Activated T-helper 9 cell treated with anti-CD3 and anti-CD28 coated beads, Interleukin-2, amount 50 U/mL, for 16 hours (primary cell): ENCODE data around the gene CST2.
"Not testable (repeated sequence)": the region's sequence is repeated elsewhere in the genome, so short reads cannot be mapped to it uniquely, and the experiment has no call there.

ENCODE experiments used
- DNase-seq: peaks from one replicate; pipeline ENCODE4 v3.0.0-alpha.2; 2020; ENCODE audit warnings: low read depth

Gene CST2, protein sequence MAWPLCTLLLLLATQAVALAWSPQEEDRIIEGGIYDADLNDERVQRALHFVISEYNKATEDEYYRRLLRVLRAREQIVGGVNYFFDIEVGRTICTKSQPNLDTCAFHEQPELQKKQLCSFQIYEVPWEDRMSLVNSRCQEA

DNA sequence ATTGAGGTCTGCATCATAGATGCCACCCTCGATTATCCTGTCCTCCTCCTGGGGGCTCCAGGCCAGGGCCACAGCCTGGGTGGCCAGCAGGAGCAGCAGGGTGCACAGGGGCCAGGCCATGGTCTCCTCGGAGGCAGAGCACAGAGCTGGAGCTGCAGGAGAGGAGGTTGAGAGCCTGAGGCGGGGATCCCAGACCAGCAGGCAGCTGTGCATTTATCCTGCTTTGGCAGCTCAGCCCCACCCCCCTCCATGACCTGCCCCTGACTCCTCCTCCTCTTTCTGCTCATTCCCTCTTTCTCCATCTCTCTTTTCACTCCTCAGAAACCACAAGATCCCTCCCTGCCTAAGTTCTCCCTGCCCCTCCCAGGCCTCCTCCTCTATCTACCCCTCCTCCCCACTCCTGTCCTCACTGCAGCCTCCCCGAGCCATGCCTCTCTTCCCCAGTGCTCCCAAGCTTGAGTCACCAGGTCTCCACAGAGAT lies at the start of gene CST2:
Gene CST2, minus strand, starts transcription at position 189 of the 481 bp plus-strand sequence. Its CDS starts 69 bp downstream, at position 120.
- no peak for DNase-seq

DNA sequence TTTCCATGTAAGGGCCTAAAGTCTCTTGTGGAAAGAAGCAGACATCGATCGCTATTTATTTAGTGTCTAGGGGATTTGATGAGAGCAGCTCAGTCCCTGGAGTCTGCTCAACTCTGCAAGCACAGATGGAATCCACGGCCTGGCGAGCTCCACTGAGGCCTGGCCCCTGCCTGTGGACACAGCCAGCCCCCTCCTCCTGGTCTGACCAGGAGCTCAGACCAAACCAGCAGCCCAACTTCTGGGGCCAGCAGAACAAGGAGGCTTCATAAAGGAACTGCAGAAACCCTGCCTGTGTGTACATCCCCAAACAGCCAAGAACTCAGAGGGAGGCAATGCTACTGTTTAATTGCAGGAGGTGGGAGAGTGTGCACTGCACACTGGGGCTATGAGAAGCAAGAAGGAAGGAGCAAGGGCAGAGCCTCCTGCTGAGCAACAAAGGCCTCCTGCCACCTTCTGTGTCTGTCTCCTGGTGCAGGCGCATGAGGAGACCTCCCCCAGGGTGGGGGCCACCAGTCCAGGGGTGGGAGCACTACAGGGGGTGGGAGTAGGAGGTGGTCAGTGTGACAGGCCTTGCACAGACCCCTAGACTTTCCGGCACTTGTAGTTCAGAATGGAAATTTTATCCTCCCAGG lies 49.2 kb upstream of the CST2 start:
- DNase-seq: no peak

DNA sequence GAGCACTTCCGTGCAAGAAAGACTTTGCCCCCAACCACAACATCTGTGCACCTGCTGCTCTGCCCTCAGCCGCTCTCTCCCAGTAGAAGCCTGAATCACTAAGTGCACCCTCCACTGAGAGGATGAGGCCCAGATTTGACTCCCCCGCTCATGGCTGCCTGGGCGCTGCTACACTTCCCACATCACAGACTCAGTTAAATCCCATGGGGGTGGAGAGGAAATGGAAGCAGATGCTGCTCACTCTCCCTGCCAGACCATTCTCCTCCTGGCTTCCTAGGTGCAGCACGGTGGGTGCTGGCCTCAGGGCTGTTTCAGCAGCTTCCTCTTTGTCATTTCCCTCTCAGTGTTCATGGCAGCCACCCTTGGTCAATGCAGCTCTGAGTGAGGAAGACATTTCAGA lies 48.2 kb upstream of the CST2 start:
- DNase-seq: no peak

DNA sequence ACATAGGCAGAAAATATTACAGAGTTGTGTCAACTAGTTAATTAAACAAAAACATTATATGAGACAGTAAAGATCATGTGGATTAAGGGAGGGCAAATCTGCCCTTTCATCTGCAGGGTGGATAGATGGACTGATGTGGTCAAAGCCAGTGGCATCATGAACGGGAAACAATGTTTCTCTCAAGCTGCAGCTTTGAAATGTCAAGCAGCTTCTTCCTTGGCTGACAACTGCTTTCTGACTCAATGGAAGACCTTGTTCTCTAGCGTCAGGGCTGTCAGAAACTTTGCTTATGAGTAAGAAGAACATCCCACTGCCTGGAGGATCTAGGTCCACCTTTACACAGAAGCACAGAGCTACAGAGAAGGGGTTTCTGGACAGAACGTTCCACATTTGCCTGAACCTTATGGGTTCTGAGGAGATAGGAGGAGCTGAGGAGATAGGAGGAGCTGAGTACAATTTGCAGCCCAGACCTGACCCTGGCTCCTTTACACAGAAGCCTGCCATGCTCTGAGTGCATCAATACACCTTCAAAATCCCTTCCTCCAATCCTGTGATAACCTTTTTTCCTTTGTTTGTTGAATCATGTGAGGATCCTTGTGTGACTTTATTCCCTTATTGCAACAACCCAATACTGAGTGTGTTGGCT lies 47.0 kb upstream of the CST2 start:
- no peak for DNase-seq

DNA sequence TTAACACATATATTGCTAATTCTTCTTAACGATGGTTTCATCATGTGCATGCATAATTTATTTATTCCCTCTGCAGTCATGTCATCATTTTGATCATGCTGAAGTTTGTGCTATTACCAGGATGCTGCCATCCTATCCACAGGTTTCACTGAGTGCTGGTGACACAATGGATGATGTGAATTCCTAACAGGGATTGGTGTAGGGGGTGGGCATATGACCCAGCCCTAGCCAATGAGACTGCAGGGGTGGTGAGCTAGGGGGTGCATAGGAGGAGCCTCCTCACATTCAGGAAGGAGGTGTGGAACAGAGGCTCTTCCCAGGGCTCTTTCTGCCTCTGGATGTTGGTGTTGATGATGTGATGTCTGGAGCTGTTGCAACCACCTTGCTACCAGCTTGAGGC lies 45.5 kb upstream of the CST2 start:
- no peak for DNase-seq

DNA sequence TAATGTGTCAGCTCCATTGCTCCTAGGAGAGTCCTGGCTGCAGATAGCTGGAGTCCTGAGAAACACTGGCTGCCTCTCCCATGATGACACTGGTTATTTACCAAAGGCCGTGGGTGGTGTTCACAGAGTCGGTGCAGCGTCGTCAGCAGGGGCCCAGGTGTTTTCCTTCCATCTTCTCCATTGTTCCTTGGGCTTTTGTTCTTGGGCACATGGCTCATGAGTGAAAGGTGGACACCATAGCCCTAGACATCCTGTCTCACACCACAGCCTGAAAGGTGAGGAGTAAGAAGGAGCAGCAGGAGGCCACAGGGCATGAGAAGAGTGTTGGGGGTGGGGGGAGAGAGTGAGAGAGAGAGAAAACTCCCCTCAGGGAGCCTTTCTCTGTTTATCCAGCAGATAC lies 43.9 kb upstream of the CST2 start:
- no peak for DNase-seq

DNA sequence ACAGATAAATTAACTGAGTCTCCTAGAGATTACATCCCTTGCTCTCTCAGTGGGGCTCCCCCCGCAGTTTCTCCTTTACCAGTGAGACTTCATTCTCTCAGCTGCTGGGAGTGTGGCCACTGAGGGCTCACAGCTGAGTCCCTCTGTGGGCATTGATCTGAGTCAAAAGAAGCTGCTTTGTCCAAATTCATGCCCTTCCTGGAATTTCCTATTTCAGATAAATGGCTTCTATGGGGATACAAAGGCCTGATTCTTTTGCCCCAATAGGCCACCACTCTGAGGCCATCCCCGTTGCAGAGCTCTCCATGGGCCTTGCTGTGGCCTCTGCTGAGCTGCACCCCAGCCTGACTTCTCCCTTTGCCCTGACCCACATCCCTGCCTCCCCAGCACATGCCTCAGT lies 43.0 kb upstream of the CST2 start:
- DNase-seq: no peak

DNA sequence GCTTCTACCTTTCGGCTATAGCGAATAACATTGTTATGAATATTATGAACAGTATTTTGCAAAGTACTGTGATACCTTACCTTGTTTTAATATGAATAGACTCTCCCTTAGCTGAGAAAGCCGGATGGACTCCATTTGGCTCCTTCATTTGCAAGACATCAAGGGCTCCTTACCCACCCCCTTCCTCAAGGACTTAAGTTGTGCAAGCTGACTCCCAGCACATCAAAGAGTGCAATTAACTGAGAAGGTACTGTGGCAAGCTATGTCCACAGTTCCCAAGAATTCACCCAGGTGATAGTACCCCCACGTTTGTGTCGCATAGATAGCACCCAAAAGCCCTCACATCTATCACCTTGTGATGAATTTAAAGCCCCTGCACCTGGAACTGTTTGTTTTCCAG lies 41.8 kb upstream of the CST2 start:
- no peak for DNase-seq

DNA sequence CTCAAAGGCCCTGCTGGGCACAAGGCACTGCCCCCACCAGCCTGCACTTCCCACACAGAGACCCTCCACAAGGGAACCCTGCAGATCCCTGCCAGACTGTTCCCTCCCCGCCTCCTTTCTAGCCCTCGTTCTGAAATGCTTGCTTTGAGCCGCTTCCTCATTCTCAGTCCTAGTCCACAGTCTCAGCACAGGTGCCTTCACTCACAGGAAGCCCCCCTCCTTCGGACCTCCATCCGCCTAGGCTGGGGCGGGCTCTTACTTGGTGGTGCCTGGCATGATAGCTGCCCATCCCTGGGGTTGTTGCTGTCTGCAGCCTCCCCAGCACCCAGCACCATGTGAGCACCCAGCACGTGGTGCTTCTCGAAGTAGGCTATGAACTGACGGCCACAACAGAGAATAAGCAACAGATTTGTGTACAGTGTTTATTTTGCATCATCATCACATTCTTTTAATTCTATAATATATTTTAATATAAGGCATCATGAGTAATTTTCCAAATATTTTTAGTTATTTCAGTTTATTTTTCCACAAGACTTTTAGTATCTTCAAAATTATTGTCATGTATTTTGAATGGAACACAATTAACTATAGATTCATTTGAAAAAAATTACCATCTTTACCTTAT lies 40.7 kb upstream of the CST2 start:
- DNase-seq: no peak

DNA sequence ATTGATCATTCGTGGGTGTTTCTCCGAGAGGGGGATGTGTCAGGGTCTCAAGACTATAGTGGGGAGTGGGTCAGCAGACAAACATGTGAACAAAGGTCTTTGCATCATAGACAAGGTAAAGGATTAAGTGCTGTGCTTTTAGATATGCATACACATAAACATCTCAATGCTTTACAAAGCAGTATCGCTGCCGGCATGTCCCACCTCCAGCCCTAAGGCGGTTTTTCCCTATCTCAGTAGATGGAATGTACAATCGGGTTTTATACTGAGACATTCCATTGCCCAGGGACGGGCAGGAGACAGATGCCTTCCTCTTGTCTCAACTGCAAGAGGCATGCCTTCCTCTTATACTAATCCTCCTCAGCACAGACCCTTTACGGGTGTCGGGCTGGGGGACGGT lies 34.2 kb upstream of the CST2 start:
- not testable (repeated sequence) for DNase-seq

DNA sequence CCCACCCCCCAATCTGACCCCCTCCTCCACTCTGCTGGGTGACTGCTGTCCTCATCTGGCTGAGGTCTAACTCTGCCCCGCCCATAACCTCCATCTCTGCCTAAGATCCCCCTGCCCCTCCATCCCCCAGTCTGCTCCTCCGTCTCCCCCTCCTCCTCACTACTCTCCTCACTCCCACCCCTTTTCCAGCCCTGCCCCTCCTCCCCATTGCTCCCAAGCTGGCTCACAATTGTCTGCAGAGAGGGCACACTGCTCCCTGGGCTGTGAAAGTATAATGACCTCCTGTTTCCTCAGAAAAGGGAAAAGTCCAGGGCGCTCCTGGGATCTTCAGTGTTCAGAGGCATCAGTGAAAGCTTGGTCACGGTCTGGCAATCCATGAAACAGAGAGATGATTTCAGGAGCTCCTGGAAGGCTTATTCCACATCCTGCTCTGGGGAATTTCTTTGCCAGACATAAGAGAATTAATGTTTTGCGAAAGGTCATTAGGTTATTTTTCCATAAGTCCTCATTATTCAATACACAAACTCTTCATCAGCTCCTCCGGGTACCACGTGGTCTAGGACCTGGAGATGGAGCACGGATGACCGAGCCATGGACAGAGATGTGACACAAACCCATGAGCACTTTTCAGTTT lies 31.6 kb upstream of the CST2 start:
- no peak for DNase-seq

DNA sequence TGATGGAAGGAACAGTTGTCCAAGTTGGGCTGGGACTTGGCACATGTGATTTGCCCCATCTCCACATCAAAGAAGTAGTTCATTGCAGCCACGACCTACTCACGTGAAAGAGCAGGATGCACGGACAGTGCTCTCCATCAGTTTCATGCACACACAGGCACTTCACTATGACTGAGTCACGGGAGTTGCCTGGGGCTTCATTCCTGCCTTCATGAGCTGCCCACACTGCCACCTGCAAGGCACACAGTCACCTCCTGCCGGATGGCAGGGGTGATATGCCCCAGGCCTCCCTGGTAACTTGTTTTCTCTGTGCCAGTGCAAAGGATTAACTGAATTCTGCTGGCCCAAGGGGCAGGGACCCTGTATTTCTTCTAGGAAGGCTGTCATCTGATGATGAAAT lies 30.2 kb upstream of the CST2 start:
- DNase-seq: no peak

DNA sequence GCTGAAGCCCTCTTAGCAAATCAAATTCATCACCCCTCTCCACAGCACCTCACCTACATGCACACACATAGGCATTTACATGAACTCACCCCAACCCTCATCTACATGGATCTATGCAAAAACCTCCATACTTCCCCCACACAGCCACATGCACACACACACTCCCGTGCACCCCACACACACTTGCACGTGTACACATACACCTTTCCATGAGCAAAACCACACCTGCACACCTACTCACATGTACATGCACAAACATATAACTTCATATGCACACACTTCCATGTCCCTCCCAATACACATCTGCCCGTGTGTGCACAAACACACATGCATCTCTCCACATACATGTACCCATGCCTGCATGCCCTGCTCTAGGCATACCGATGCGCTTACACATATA lies 29.7 kb upstream of the CST2 start:
- DNase-seq: no peak

DNA sequence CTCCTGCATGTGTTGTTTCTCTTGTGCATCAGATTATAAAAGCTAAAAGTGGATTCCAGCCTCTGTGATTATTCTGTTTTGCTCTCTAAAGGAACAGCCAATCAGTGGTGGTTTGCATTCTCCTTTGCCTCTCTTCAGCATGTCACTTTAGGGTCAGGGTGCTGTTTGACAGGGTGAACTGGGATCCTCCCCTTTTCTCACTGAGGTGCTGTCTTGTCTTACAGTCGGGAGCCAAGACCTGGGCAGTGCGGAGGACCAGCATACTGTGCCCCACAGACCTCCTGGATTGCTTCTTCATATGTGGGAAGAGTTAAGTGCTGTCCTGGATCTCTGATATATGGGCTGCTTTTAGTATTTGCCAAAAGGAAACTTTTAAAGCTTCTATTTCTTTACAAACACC lies 15.2 kb upstream of the CST2 start:
- no peak for DNase-seq

DNA sequence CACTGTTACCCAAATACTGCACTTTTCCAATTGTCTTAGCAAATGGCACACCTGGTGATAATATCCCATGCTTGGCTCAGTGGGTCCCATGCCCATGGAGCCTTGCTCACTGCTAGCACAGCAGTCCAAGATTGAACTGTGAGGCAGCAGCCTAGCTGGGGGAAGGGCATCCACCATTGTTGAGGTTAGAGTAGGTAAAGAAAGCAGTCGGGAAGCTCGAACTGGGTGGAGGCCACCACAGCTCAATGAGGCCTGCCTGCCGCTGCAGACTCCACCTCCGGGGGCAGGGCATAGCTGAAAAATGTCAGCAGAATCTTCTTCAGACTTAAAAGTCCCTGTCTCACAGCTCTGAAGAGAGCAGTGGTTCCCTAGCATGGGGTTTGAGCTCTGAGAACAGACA lies 9.2 kb upstream of the CST2 start:
- no peak for DNase-seq

DNA sequence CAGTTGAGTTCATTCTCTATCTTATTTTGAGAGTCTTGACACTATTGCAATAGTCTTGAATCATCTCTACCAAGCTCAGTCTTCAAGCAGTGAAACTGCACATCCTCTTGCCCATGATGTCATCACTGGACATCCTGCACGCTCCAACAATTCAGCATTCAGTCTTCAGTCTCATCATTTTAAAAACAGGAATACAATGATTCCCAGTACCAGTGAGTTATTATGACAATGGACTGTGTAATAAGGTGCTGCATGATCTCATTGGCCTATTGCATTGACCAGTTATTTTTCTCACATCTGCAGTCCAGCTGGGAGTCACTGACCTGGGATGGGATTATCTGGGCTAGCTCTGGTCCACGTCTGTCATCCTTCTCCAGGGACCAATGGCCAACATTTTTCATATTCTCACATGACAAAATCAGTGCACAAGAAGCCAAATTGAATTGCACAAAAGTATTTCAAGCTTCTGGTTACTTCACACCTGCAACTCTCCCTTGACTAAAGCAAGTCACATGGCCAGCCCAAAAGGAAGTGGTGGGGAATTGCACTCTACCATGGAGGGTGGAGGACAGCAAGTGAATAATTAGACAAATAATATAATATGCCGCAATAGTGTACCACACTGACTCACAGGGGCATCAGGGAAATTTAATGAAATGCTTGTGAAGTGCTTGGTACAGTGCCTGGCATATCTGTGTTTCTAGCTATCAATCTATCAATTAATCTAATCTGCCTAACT lies 6.4 kb upstream of the CST2 start:
- no peak for DNase-seq

DNA sequence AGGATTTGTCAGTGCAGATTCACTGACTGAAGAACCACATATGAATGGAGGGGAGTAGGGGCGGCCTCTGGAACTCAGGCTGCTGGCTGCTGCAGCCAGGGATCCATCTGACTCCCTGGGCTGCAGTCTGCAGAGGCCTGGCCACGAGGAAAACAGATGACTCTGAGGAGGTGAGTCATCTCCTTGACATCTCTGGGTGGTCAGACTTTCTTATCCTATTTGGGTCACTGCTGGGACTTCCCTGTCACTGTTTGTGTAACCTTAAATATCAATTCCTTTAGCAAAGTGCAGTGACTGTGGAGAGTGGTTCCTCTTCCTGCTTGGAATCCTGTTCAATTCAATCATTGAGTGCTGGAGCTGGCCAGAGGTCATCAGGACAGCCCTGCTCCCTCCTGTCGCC lies 5.4 kb upstream of the CST2 start:
- not testable (repeated sequence) for DNase-seq

DNA sequence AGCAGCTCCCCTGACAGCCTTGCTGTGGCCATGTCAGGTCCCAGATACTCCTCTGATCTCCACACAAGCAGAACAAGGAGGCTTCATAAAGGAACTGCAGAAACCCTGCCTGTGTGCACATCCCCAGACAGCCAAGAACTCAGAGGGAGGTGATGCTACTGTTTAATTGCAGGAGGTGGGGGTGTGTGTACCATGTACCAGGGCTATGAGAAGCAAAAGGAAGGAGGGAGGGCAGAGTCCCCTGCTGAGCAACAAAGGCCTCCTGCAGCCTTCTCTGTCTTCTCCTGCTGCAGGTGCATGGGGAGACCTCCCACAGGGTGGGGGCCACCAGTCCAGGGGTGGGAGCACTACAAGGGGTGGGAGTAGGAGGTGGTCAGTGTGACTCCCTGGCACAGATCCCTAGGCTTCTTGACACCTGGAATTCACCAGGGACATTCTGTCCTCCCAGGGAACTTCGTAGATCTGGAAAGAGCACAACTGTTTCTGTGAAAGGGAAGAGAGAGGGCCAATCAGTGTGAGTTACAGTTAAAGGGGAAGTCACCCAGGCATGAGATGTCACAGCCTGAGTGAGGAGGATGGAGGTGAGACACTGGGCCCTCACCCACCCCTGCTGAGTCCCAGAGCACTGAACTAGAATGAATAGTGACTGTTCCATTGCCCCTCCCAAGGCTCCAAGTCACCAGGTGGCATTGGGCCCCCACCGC lies 2.8 kb downstream of the CST2 start:
- DNase-seq: no peak

DNA sequence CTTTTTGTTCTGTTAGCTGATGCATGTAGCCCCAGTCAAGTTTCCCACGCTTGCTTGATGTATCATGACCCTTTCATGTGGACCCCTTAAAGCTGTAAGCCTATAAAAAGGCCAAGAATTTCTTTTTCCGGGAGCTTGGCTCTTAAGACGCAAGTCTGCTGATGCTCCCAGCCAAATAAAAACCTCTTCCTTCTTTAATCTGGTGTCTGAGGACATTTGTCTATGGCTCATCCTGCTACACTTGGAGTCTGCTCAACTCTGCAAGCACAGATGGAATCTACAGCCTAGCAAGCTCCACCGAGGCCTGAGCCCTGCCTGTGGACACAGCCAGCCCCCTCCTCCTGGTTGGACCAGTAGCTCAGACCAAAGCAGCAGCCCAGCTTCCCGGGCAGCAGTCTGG lies 3.4 kb downstream of the CST2 start:
- no peak for DNase-seq

DNA sequence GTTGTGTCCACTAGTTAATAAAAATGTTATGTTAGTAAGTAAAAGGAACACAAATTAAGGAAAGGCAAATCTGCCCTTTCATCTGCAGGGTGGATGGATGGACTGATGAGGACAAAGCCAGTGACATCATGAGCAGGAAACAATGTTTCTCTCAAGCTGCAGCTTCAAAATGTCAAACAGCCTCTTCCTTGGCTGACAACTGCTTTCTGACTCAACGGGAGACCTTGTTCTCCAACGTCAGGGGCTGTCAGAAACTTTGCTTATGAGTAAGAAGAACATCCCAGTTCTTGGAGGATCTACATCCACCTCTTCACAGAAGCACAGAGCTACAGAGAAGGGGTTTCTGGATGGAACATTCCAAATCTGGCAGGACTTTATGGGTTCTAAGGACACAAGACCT lies 6.0 kb downstream of the CST2 start:
- no peak for DNase-seq

DNA sequence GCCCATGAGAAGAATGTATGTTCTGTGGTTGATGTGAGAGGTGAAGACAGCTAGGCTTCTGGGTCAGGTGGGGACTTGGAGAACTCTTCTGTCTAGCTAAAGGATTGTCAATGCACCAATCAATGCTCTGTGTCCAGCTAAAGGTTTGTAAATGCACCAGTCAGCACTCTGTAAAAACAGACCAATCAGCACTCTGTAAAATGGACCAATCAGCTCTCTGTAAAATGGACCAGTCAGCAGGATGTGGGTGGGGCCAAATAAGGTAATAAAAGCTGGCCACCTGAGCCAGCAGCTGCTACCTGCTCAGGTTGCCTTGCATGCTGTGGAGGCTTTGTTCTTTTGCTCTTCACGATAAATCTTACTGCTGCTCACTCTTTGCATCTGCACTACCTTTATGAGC lies 15.0 kb downstream of the CST2 start:
- not testable (repeated sequence) for DNase-seq
